Naive thymus-derived CD4-positive, alpha-beta T cell (primary cell): ENCODE results near the gene ENOX1. TPM values are rescaled to one million over a fixed set of nuclear protein-coding genes. Genes with fewer than 3 reads are reported as not detected.

Experiments
- ATAC-seq: fragments of 150-1000 bp; cut with Tn5 transposase; 2 replicates; pipeline ENCODE4 v1.10.0; 2021; ENCODE audit warnings: mild to moderate bottlenecking, moderate library complexity
- CTCF ChIA-PET: fragments of 350-600 bp; sonication (Branson Sonifier 250); formaldehyde crosslinking; loops from one replicate; lab custom pipeline; 2021; ENCODE audit warnings: antibody characterized with exemption; lab: Charles Lee
- POLR2A ChIA-PET: fragments of 350-600 bp; sonication (Branson Sonifier 250); formaldehyde crosslinking; loops from one replicate; lab custom pipeline; 2021; ENCODE audit warnings: antibody characterized with exemption, inconsistent platforms; lab: Charles Lee
- DNase-seq, 9 donors: peaks; one replicate each; pipeline versions ENCODE4 v3.0.0 to v3.0.0-alpha.2; 2020 to 2022; ENCODE audit warnings: mixed read lengths in 1 of 9
- H3K27ac ChIP-seq: one replicate; pipeline ENCODE4 v1.7.0; 2013; ENCODE audit warnings: mild to moderate bottlenecking, low read depth, low read length, moderate library complexity
- H3K27me3 ChIP-seq, 2 donors: one replicate each; pipeline ENCODE4 v1.7.0; 2013; ENCODE audit warnings: low read length in 2 of 2, mild to moderate bottlenecking in 2 of 2, moderate library complexity in 2 of 2; ENCODE audit not compliant: control insufficient read depth in 2 of 2, insufficient read depth in 2 of 2
- H3K36me3 ChIP-seq, 3 experiments: 1 replicate in 2 of 3; 2 replicates in 1 of 3; pipeline ENCODE4 v1.7.0; 2013; ENCODE audit warnings: low read length in 3 of 3, mild to moderate bottlenecking in 3 of 3, moderate library complexity in 1 of 3; ENCODE audit not compliant: insufficient read depth in 3 of 3, control insufficient read depth in 2 of 3
- H3K4me1 ChIP-seq, 2 donors: one replicate each; pipeline ENCODE4 v1.7.0; 2013; ENCODE audit warnings: low read length in 2 of 2, mild to moderate bottlenecking in 2 of 2, moderate library complexity in 1 of 2; ENCODE audit not compliant: control insufficient read depth in 2 of 2, insufficient read depth in 2 of 2
- H3K4me3 ChIP-seq: 2 replicates; pipeline ENCODE4 v1.7.0; 2013; ENCODE audit warnings: mild to moderate bottlenecking, low read length
- H3K9me3 ChIP-seq, 3 experiments: 1 replicate in 2 of 3; 2 replicates in 1 of 3; pipeline ENCODE4 v1.7.0; 2013; ENCODE audit warnings: low read length in 3 of 3; ENCODE audit not compliant: control insufficient read depth in 2 of 3
- H3K27ac Mint-ChIP-seq, 9 donors: one replicate each; pipeline ENCODE4 v1.8.0; 2020 to 2022; ENCODE audit warnings: mixed read lengths in 9 of 9, mild to moderate bottlenecking in 8 of 9, moderate library complexity in 5 of 9, inconsistent platforms in 2 of 9
- H3K27me3 Mint-ChIP-seq, 5 donors: one replicate each; pipeline ENCODE4 v1.8.0; 2021 to 2022; ENCODE audit warnings: mixed read lengths in 5 of 5, mild to moderate bottlenecking in 1 of 5
- H3K36me3 Mint-ChIP-seq, 5 donors: one replicate each; pipeline ENCODE4 v1.8.0; 2020 to 2022; ENCODE audit warnings: mixed read lengths in 5 of 5, mild to moderate bottlenecking in 3 of 5, inconsistent platforms in 1 of 5
- H3K4me1 Mint-ChIP-seq, 7 donors: one replicate each; pipeline ENCODE4 v1.8.0; 2020 to 2022; ENCODE audit warnings: mixed read lengths in 7 of 7, mild to moderate bottlenecking in 3 of 7, inconsistent platforms in 1 of 7
- H3K4me3 Mint-ChIP-seq, 10 donors: one replicate each; pipeline ENCODE4 v1.8.0; 2020 to 2022; ENCODE audit warnings: mild to moderate bottlenecking in 10 of 10, mixed read lengths in 10 of 10, moderate library complexity in 6 of 10, inconsistent platforms in 2 of 10
- H3K9me3 Mint-ChIP-seq, 11 donors: one replicate each; pipeline ENCODE4 v1.8.0; 2020 to 2022; ENCODE audit warnings: mixed read lengths in 11 of 11, mild to moderate bottlenecking in 4 of 11, inconsistent platforms in 1 of 11, moderate library complexity in 1 of 11
- intact Hi-C, 2 donors: fragments of 100-400 bp; cut with micrococcal nuclease; formaldehyde crosslinking; loops; one replicate each; pipeline ENCODE4 v1.15.1; 2023
- polyA plus RNA-seq, 2 donors: library from polyadenylated mRNA; unstranded; fragments of 300-500 nt; fragmentation: Illumina TruSeq; gene quantifications; one replicate each; pipeline ENCODE4 v1.2.3, GENCODE V29; 2021
- total RNA-seq, 6 experiments: library from RNA in 5 of 6; stranded (reverse) in 5 of 6; gene quantifications; 1 replicate in 5 of 6; 2 replicates in 1 of 6; pipeline ENCODE4 v1.2.3 and lab custom pipeline; 2021 to 2026

Gene ENOX1
- total and polyA plus RNA-seq, 7 experiments from 2014 or later: 0.17 TPM; not detected in 6

DNA sequence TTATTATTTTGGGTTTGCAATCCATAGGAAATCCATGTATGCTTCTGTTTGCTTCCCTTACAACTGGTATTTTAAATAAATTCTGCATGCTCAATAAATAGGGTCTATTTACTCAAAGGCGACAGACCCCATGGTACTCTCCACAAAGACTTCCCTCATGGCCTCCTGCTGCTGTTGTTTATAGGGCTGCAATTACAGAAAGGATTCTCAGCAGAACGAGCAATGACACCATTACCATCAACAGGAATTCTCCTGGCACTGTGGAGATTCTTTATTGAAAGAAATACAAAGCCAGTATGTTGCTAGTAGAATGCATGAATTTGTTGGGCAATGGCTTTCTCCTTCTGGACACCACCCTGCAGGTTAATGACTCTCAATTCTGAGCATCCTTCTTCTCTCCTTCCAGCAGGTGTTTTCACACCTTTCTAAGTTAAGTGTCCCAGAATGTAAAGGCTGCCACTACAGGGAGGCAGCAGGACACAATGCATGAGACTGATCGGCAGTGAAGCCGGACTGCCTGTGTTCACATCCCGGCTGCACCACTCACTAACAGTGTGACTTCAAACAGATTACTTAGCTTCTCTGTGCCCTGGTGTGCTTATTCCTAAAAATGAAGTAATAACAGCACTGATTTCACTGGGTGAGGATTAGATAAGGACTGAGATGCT lies 403.1 kb downstream of the ENOX1 start:
- CTCF ChIA-PET: no interaction called here
- POLR2A ChIA-PET: no interaction called here
- Mint-ChIP-seq H3K4me1 (no peaks in the 10 kb centered on the region), H3K27me3 (peaks cover 0 to 27% (median 13%) of the 10 kb centered on the region in 5 donors), H3K9me3 (peaks cover 0 to 17% (median 7%) of the 10 kb centered on the region in 11 donors), H3K4me3 (no peak overlapping the region), H3K27ac (no peak overlapping the region), H3K36me3 (peaks cover 0 to 13% (median 3%) of the 10 kb centered on the region in 5 donors)
- no peaks in the 10 kb centered on the region for H3K36me3 ChIP-seq
- intact Hi-C loops: no loop called here
- no peak for DNase-seq
- peaks cover 0 to 4% of the 10 kb centered on the region in 2 donors for H3K27me3 ChIP-seq
- no peaks in the 10 kb centered on the region for H3K9me3 ChIP-seq
- no peak overlapping the region for H3K27ac ChIP-seq
- no peaks in the 10 kb centered on the region for H3K4me1 ChIP-seq
- H3K4me3 ChIP-seq: no peak overlapping the region
- ATAC-seq: no peak

DNA sequence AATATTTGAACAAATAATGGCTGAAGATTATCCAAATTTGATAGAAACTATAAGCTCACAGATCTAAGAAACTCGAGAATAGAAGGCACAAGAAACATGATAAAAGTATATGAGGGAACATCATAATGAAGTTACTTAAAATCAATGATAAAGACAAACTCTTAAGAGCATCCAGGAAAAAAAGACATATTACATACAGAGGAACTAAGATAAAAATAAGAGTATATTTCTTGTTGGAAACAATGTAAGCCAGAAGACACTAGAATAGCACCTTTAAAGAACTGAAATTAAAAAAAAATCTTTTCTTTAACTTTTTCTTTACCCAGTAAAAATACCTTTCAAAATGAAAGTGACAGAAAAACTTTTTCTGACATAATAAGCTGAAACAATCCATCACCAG lies 407.0 kb downstream of the ENOX1 start:
- Mint-ChIP-seq H3K36me3 (peaks cover 0 to 14% (median 4%) of the 10 kb centered on the region in 5 donors), H3K27me3 (peaks cover 0 to 47% (median 23%) of the 10 kb centered on the region in 5 donors), H3K4me1 (no peaks in the 10 kb centered on the region), H3K9me3 (peaks cover 0 to 22% (median 7%) of the 10 kb centered on the region in 11 donors), H3K4me3 (no peak overlapping the region), H3K27ac (no peak overlapping the region)
- DNase-seq (no peak), ATAC-seq (no peak)
- intact Hi-C loops: no loop called here
- H3K36me3 ChIP-seq: no peaks in the 10 kb centered on the region
- H3K27ac ChIP-seq: no peak overlapping the region
- ChIA-PET POLR2A (no interaction called here), CTCF (no interaction called here)
- H3K9me3 ChIP-seq: no peaks in the 10 kb centered on the region
- H3K4me1 ChIP-seq: no peaks in the 10 kb centered on the region
- H3K4me3 ChIP-seq: no peak overlapping the region
- no peaks in the 10 kb centered on the region for H3K27me3 ChIP-seq

DNA sequence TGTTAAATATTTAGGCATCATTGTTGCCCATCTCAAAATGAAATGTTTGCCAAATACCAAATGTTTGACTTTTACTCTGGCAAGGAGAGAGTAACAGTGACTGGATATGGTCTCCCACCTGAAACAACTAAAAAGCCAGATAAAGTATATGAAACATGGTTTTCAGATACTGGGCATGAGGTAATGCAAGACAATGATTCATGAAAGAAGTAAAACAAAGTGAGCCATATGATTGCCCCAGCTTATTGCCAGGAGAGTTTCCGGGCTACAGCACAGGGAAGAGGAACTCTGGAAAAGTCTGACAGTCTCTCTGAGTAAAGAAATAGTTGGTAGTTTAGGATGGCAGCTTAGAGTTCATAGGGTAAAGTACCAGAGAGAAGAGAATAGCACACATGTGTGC lies 408.8 kb downstream of the ENOX1 start:
- intact Hi-C loops: no loop called here
- DNase-seq: no peak
- Mint-ChIP-seq H3K9me3 (peaks cover 0 to 22% (median 7%) of the 10 kb centered on the region in 11 donors), H3K27ac (no peak overlapping the region), H3K4me1 (peaks cover 0 to 6% (median 4%) of the 10 kb centered on the region in 7 donors), H3K4me3 (no peak overlapping the region), H3K27me3 (peaks cover 6 to 58% (median 29%) of the 10 kb centered on the region in 5 donors), H3K36me3 (peaks cover 0 to 14% (median 4%) of the 10 kb centered on the region in 5 donors)
- Histone ChIP-seq H3K9me3 (no peaks in the 10 kb centered on the region), H3K27ac (no peak overlapping the region), H3K4me1 (no peaks in the 10 kb centered on the region), H3K27me3 (no peaks in the 10 kb centered on the region), H3K4me3 (no peak overlapping the region), H3K36me3 (no peaks in the 10 kb centered on the region)
- POLR2A ChIA-PET: no interaction called here
- CTCF ChIA-PET: no interaction called here
- ATAC-seq: peak; percentile 47

DNA sequence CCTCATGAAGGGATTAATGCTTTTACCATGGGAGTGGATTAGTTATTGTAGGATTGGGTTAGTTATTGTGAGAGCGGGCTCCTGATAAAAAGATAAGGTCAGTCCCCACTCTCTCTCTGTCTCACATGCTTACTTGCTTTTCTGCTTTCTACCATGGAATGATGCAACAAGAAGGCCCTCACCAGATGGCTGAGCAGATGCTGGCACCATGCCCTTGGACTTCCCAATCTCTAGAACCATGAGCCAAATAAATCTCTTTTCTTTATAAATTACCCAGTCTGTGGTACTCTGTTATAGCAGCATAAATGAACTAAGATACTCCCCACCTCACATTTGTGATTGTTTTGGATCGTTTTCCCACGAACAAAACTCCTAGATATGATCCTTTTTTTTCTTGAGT lies 409.6 kb downstream of the ENOX1 start:
- no peak overlapping the region for H3K27ac Mint-ChIP-seq

DNA sequence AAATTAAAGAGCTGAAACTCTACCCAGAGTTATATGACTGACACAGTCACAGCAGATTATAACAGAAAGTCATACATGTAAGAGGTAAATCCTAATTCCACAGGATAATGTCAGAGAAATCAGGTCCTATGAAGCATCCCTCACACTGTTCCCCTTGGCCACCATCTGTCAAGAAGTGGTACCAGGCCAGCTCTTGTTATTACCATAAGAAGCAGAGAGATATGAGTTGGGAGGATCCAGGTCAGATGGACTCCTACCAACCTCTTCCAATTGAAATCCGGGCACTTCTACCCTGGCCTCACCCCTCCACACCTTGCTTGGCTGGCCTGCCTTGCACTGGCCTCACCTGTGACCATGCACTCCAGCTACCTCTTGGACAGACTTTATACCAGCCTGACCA lies 410.2 kb downstream of the ENOX1 start:
- H3K4me1 Mint-ChIP-seq: peaks cover 4 to 16% (median 11%) of the 10 kb centered on the region in 7 donors
- Histone ChIP-seq H3K4me3 (no peak overlapping the region), H3K27me3 (no peaks in the 10 kb centered on the region), H3K36me3 (no peaks in the 10 kb centered on the region), H3K4me1 (no peaks in the 10 kb centered on the region), H3K27ac (no peak overlapping the region), H3K9me3 (no peaks in the 10 kb centered on the region)
- H3K36me3 Mint-ChIP-seq: peaks cover 0 to 14% (median 4%) of the 10 kb centered on the region in 5 donors
- no peak overlapping the region for H3K4me3 Mint-ChIP-seq
- intact Hi-C loops: no loop called here
- ATAC-seq (no peak), DNase-seq (no peak)
- ChIA-PET CTCF (no interaction called here), POLR2A (no interaction called here)
- H3K27ac Mint-ChIP-seq: no peak overlapping the region
- H3K9me3 Mint-ChIP-seq: peaks cover 0 to 22% (median 7%) of the 10 kb centered on the region in 11 donors
- H3K27me3 Mint-ChIP-seq: peaks cover 6 to 56% (median 29%) of the 10 kb centered on the region in 5 donors

More for the DNA sequence above, 409.6 kb downstream of the ENOX1 start:
- H3K27me3 Mint-ChIP-seq: peaks cover 6 to 58% (median 29%) of the 10 kb centered on the region in 5 donors
- no peaks in the 10 kb centered on the region for H3K36me3 ChIP-seq
- no peak overlapping the region for H3K4me3 ChIP-seq
- H3K9me3 Mint-ChIP-seq: peaks cover 0 to 22% (median 7%) of the 10 kb centered on the region in 11 donors
- H3K9me3 ChIP-seq: no peaks in the 10 kb centered on the region
- intact Hi-C loops: no loop called here
- DNase-seq: no peak
- CTCF ChIA-PET: no interaction called here
- ATAC-seq: no peak
- H3K27me3 ChIP-seq: no peaks in the 10 kb centered on the region
- peaks cover 0 to 14% (median 4%) of the 10 kb centered on the region in 5 donors for H3K36me3 Mint-ChIP-seq
- no peaks in the 10 kb centered on the region for H3K4me1 ChIP-seq
- no peak overlapping the region for H3K4me3 Mint-ChIP-seq
- H3K4me1 Mint-ChIP-seq: peaks cover 4 to 14% (median 10%) of the 10 kb centered on the region in 7 donors
- no peak overlapping the region for H3K27ac ChIP-seq
- POLR2A ChIA-PET: no interaction called here

DNA sequence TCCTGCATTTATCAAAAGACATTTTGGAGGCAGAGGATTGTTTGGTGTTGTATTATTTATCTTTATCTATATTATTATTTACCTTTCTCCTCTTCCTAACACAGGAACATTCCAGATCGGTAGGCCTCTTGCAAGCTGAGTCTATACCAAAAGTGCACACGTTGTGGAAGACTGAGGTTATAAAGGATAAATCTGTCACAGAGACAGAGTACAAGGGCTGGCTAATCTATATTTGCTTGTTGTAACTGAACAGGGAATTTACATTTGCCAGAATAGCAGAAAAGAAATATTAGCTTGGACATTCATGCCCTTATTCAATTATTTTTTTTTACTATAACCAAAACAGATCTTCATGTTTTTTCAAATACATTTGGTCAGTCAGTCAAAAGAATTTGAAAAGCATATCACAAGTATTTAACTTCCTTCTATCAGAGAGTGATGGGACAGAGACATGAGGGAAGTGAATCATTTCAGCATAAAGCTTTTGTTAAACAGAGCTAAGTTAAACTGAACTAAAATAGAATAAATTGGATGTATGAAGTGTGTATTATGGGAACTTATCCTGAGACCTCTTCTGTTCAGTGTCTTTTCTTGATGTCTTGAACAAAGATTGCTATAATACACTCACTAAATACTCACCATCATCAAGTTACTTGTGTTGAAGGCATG lies 410.8 kb downstream of the ENOX1 start:
- POLR2A ChIA-PET: interaction anchor here (0.8 kb wide), 1 partner anchor 239 kb away, joined by 3 read pairs; no protein-coding TSS in a partner anchor
- DNase-seq: no peak
- no peaks in the 10 kb centered on the region for H3K36me3 ChIP-seq
- peaks cover 4 to 16% (median 11%) of the 10 kb centered on the region in 7 donors for H3K4me1 Mint-ChIP-seq
- CTCF ChIA-PET: no interaction called here
- H3K27me3 Mint-ChIP-seq: peaks cover 6 to 56% (median 29%) of the 10 kb centered on the region in 5 donors
- H3K9me3 ChIP-seq: no peaks in the 10 kb centered on the region
- H3K27ac ChIP-seq: no peak overlapping the region
- no peak overlapping the region for H3K27ac Mint-ChIP-seq
- no peaks in the 10 kb centered on the region for H3K4me1 ChIP-seq
- no peak overlapping the region for H3K4me3 ChIP-seq
- H3K36me3 Mint-ChIP-seq: peaks cover 0 to 14% (median 4%) of the 10 kb centered on the region in 5 donors
- peaks cover 0 to 22% (median 7%) of the 10 kb centered on the region in 11 donors for H3K9me3 Mint-ChIP-seq
- H3K27me3 ChIP-seq: no peaks in the 10 kb centered on the region
- no peak overlapping the region for H3K4me3 Mint-ChIP-seq
- intact Hi-C loops: no loop called here
- ATAC-seq: no peak
